H9 (cell line): Measurements from ENCODE around the gene YIPF3. TPM values are rescaled to one million over a fixed set of nuclear protein-coding genes. Genes with fewer than 3 reads are reported as not detected.
"Not testable (repeated sequence)": the region's sequence is repeated elsewhere in the genome, so short reads cannot be mapped to it uniquely, and the experiment has no call there.

ENCODE experiments used
- DNase-seq: peaks from one replicate; pipeline ENCODE4 v3.0.0-alpha.2; 2017
- H2AFZ ChIP-seq: one replicate; pipeline ENCODE4 v1.6.1; 2013; ENCODE audit warnings: mild to moderate bottlenecking, low read length, control low read depth, moderate library complexity
- H2AK5ac ChIP-seq: 2 replicates; pipeline ENCODE4 v1.6.1; 2013; ENCODE audit warnings: low read length, control low read depth, mixed read lengths; ENCODE audit not compliant: insufficient read length
- H2BK120ac ChIP-seq: one replicate; pipeline ENCODE4 v1.6.1; 2013; ENCODE audit warnings: low read depth, mild to moderate bottlenecking, low read length, control low read depth, inconsistent platforms; ENCODE audit not compliant: poor library complexity, severe bottlenecking
- H2BK12ac ChIP-seq: 2 replicates; pipeline ENCODE4 v1.6.1; 2013; ENCODE audit warnings: low read length, control low read depth, mixed read lengths, low read depth; ENCODE audit not compliant: insufficient read length
- H2BK15ac ChIP-seq: 2 replicates; pipeline ENCODE4 v1.6.1; 2013; ENCODE audit warnings: low read depth, low read length, control low read depth
- H2BK20ac ChIP-seq: one replicate; pipeline ENCODE4 v1.6.1; 2013; ENCODE audit warnings: low read depth, mild to moderate bottlenecking, low read length, control low read depth, inconsistent platforms; ENCODE audit not compliant: poor library complexity, severe bottlenecking
- H2BK5ac ChIP-seq: 2 replicates; pipeline ENCODE4 v1.6.1; 2013; ENCODE audit warnings: low read length, control low read depth, mixed read lengths; ENCODE audit not compliant: insufficient read length
- H3K14ac ChIP-seq: 2 replicates; pipeline ENCODE4 v1.6.1; 2013; ENCODE audit warnings: low read length, control low read depth; ENCODE audit not compliant: insufficient read depth
- H3K18ac ChIP-seq: 2 replicates; pipeline ENCODE4 v1.6.1; 2013; ENCODE audit warnings: low read depth, mild to moderate bottlenecking, mixed read lengths, low read length, control low read depth; ENCODE audit not compliant: insufficient read length
- H3K23ac ChIP-seq: 2 replicates; pipeline ENCODE4 v1.6.1; 2013; ENCODE audit warnings: low read length, control low read depth, mixed read lengths, low read depth; ENCODE audit not compliant: insufficient read length
- H3K23me2 ChIP-seq: 2 replicates; pipeline ENCODE4 v1.6.1; 2013; ENCODE audit warnings: low read depth, mild to moderate bottlenecking, mixed read lengths, low read length, control low read depth; ENCODE audit not compliant: insufficient read length, poor library complexity, severe bottlenecking
- H3K27ac ChIP-seq: 2 replicates; pipeline ENCODE4 v1.5.1; 2013; ENCODE audit warnings: low read length, control low read depth, mixed read lengths, low read depth; ENCODE audit not compliant: insufficient read length
- H3K27me3 ChIP-seq: 2 replicates; pipeline ENCODE4 v1.6.1; 2013; ENCODE audit warnings: low read length, control low read depth, inconsistent platforms; ENCODE audit not compliant: insufficient read depth
- H3K4ac ChIP-seq: 2 replicates; pipeline ENCODE4 v1.6.1; 2013; ENCODE audit warnings: low read depth, mild to moderate bottlenecking, control low read depth, inconsistent platforms, low read length, moderate library complexity
- H3K4me1 ChIP-seq: 2 replicates; pipeline ENCODE4 v1.6.1; 2013; ENCODE audit warnings: low read length, control low read depth, inconsistent platforms; ENCODE audit not compliant: insufficient read depth
- H3K4me2 ChIP-seq: 2 replicates; pipeline ENCODE4 v1.6.1; 2013; ENCODE audit warnings: low read length, control low read depth, mixed read lengths; ENCODE audit not compliant: insufficient read length, insufficient read depth
- H3K56ac ChIP-seq: 2 replicates; pipeline ENCODE4 v1.6.1; 2013; ENCODE audit warnings: low read depth, mild to moderate bottlenecking, mixed read lengths, low read length, control low read depth; ENCODE audit not compliant: insufficient read length
- H3K79me1 ChIP-seq: 2 replicates; pipeline ENCODE4 v1.6.1; 2013; ENCODE audit warnings: low read depth, mild to moderate bottlenecking, moderate library complexity, low read length, control low read depth, inconsistent platforms; ENCODE audit not compliant: insufficient read depth, poor library complexity, severe bottlenecking
- H3K79me2 ChIP-seq: 2 replicates; pipeline ENCODE4 v1.6.1; 2013; ENCODE audit warnings: low read length, control low read depth, inconsistent platforms; ENCODE audit not compliant: insufficient read depth
- H3K9ac ChIP-seq: 2 replicates; pipeline ENCODE4 v1.6.1; 2013; ENCODE audit warnings: low read length, control low read depth, mixed read lengths; ENCODE audit not compliant: insufficient read length; ENCODE audit errors: extremely low read depth
- H3K9me3 ChIP-seq: one replicate; pipeline ENCODE4 v1.6.1; 2013; ENCODE audit warnings: low read depth, low read length, inconsistent platforms; ENCODE audit not compliant: control insufficient read depth
- H3T11ph ChIP-seq: one replicate; pipeline ENCODE4 v1.6.1; 2013; ENCODE audit warnings: mild to moderate bottlenecking, low read length, control low read depth, inconsistent platforms
- H4K20me1 ChIP-seq: one replicate; pipeline ENCODE4 v1.6.1; 2013; ENCODE audit not compliant: control insufficient read depth, insufficient read length, insufficient read depth
- H4K5ac ChIP-seq: 2 replicates; pipeline ENCODE4 v1.6.1; 2013; ENCODE audit warnings: low read depth, mild to moderate bottlenecking, mixed read lengths, low read length, control low read depth; ENCODE audit not compliant: insufficient read length
- H4K8ac ChIP-seq: replicated peaks from 2 replicates; pipeline ENCODE4 v1.6.1; 2013; ENCODE audit warnings: low read length, control low read depth, mixed read lengths, low read depth; ENCODE audit not compliant: insufficient read length
- H4K91ac ChIP-seq: 2 replicates; pipeline ENCODE4 v1.6.1; 2013; ENCODE audit warnings: low read depth, mild to moderate bottlenecking, moderate library complexity, mixed read lengths, low read length, control low read depth; ENCODE audit not compliant: insufficient read length
- H3K27ac Mint-ChIP-seq, 3 experiments: 2 replicates in 2 of 3; 3 replicates in 1 of 3; pipeline ENCODE4 v1.8.0; 2020 to 2021; ENCODE audit warnings: mixed read lengths in 3 of 3, mild to moderate bottlenecking in 1 of 3, moderate library complexity in 1 of 3
- H3K27me3 Mint-ChIP-seq: 2 replicates; pipeline ENCODE4 v1.8.0; 2021; ENCODE audit warnings: low read depth, mild to moderate bottlenecking, moderate library complexity, mixed read lengths
- H3K36me3 Mint-ChIP-seq, 3 experiments: 2 replicates in 2 of 3; 3 replicates in 1 of 3; pipeline ENCODE4 v1.8.0; 2020 to 2021; ENCODE audit warnings: low read depth in 3 of 3, mixed read lengths in 3 of 3; ENCODE audit not compliant: insufficient read depth in 1 of 3
- H3K4me1 Mint-ChIP-seq, 2 experiments: 2 replicates each; pipeline ENCODE4 v1.8.0; 2020; ENCODE audit warnings: mixed read lengths in 2 of 2
- H3K4me3 Mint-ChIP-seq, 2 experiments: 2 replicates in 1 of 2; 3 replicates in 1 of 2; pipeline ENCODE4 v1.8.0; 2020 to 2021; ENCODE audit warnings: mild to moderate bottlenecking in 2 of 2, mixed read lengths in 2 of 2, moderate library complexity in 1 of 2
- H3K9me3 Mint-ChIP-seq, 2 experiments: 2 replicates in 1 of 2; 3 replicates in 1 of 2; pipeline ENCODE4 v1.8.0; 2020; ENCODE audit warnings: mild to moderate bottlenecking in 2 of 2, mixed read lengths in 2 of 2, moderate library complexity in 1 of 2
- whole genome bisulfite sequencing: extraction: QIAGEN DNeasy Blood & Tissue Kit; methylation state at CpG from one replicate; pipeline ENCODE4 v1.1.7; 2013; ENCODE audit warnings: missing lambda C conversion rate, low lambda C conversion rate, mixed read lengths; ENCODE audit not compliant: insufficient read length; ENCODE audit errors: extremely low coverage; 5-methylcytosine and 5-hydroxymethylcytosine counted together
- total RNA-seq: library from RNA; stranded (reverse); gene quantifications from 2 replicates; pipeline ENCODE4 v1.2.1, GENCODE V29; 2021

Gene YIPF3
- total RNA-seq, 1 experiment from 2014 or later: 84.5 TPM

GRCh38 chr6:43538986-43539385 lies 22.3 kb upstream of the YIPF3 start:
- peaks cover 26 to 77% (median 47%) of the 10 kb centered on the region in 3 experiments; a peak in 6 of 7 replicates for H3K36me3 Mint-ChIP-seq
- not testable (repeated sequence) for H3K27ac Mint-ChIP-seq

More at GRCh38 chr6:43538986-43539385, 22.3 kb upstream of the YIPF3 start:
- not testable (repeated sequence) for H3K4me1 ChIP-seq, H4K5ac ChIP-seq, H3K27me3 ChIP-seq, H3K9me3 ChIP-seq, H3K23ac ChIP-seq, H3K9ac ChIP-seq, H3K4me3 Mint-ChIP-seq, H2AFZ ChIP-seq, H3K23me2 ChIP-seq, H3K56ac ChIP-seq, H4K91ac ChIP-seq, H3K4ac ChIP-seq, H3K27me3 Mint-ChIP-seq, H3K14ac ChIP-seq, H4K8ac ChIP-seq, H2BK12ac ChIP-seq, H3K27ac ChIP-seq, H3K4me1 Mint-ChIP-seq, H4K20me1 ChIP-seq, H3K4me2 ChIP-seq, H2BK5ac ChIP-seq, H3K18ac ChIP-seq, H2BK120ac ChIP-seq, H2BK15ac ChIP-seq, DNase-seq, H3T11ph ChIP-seq, H3K79me2 ChIP-seq, H3K9me3 Mint-ChIP-seq, H2BK20ac ChIP-seq, H3K79me1 ChIP-seq, H2AK5ac ChIP-seq
- no CpG with 5 or more reads among the region's 17 CpGs for WGBS
